Stimulated activated CD4-positive, alpha-beta T cell treated with anti-CD3 and anti-CD28 coated beads, TNF-alpha, amount 100 ng/mL, for 48 hours (primary cell): ENCODE measurements around the gene GNAZ.

ENCODE experiments used
- DNase-seq, 3 donors: peaks; one replicate each; pipeline ENCODE4 v3.0.0-alpha.2; 2020; ENCODE audit warnings: low read depth in 3 of 3

Gene GNAZ

DNA sequence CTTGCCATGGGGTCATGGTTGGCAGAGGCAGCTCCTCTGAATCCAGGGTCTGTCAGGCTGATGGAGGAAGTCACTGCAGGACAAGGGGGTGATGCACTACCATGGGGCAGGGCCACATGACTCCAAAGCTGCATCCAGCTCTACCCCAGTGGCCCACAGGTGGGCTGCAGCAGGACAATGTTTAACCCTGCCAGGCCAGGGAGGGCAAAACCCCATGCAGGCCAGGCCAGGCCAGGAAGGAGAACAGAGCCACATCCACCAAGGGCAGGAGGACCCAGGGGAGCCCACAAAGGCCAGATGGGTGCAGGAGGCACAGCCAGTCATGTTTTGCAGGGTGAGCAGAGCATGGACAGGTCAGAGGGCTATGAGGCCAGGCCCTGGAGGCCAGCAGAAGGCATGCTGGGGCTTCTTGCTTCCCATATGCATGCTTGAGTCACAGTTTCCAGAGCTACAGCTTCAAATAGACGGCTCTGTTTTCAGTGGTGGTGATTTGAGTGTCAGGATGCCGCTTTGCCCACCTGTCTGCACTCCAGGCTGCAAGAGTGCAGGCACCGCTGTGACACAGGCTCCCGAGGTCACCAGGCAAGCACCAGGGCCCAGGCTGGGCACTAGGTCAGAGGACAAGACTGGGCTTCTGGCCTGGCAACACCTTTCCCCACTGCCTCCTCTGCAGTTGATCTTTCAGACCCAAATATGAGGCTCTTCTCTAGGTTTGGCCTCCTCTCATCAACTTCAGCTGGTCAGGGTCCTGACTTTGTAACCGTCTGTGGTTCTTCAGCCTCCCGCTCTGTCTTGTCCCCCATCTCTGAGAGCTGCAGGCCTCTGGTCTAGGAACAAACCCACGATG is 48.6 kb downstream of the GNAZ start:
- DNase-seq = no peak

- peak; percentile 23 to 47 (median 35) for DNase-seq
Observed at GRCh38 chr22:23119494-23120414, 49.4 kb downstream of the GNAZ start.

- DNase-seq = no peak
Observed at GRCh38 chr22:23120415-23120899, 50.1 kb downstream of the GNAZ start.

GRCh38 chr22:23121000-23121421 is 50.7 kb downstream of the GNAZ start:
- no peak for DNase-seq

- no peak for DNase-seq
Observed at GRCh38 chr22:23121424-23121823, 51.1 kb downstream of the GNAZ start.

- no peak for DNase-seq
Observed at GRCh38 chr22:23122216-23122957, 52.1 kb downstream of the GNAZ start.

- DNase-seq = no peak
Observed at GRCh38 chr22:23122992-23123803, 52.9 kb downstream of the GNAZ start.

DNA sequence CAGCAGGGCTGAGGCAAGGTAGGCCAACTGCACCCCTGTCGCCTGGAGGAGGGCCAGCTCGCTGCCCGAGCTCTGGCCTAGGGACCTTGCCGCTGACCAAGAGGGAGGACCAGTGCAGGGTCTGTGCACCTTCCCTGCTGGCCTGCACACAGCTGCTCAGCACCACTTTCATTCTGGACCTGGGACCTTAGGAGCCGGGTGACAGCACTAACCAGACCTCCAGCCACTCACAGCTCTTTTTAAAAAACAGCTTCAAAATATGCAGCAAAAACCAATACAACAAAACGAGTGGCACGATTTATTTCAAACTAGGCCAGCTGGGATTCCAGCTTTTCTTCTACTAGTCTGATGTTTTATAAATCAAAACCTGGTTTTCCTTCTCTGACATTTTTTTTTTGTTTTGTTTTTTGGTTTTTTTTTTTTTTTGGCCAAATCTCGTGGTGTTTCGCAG is 53.5 kb downstream of the GNAZ start:
- DNase-seq = no peak

- DNase-seq = no peak
Observed at GRCh38 chr22:23124611-23125511, 54.5 kb downstream of the GNAZ start.

DNA sequence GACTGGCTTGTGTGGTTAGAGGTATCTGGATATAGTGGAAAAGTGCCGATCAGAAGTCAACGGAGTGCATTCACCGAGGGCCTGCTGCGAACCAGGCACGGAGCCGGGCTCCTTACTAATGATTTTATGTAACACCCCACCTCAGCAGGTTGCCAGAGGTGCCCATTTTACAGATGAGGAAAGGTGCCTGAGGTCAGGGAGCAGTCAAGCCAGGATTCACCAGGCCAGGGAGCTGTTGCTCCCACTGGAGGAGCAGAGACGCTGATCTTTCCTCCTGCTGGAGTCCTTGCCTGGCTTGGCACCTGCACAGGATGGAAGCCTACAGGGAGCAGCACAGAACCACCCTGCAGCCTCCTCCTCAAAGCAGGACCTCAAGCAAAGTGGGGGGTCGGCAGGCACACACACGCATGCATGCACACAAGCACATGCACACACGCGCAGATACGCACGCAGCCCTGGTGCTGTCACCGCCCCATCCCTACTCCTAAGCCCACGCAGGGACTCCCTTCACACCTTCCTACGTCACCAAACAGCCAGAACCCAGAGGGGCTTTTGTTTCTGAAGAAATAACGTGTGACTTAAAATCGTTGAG is 55.3 kb downstream of the GNAZ start:
- no peak for DNase-seq

GRCh38 chr22:23126165-23127054 is 56.1 kb downstream of the GNAZ start:
- no peak for DNase-seq

DNA sequence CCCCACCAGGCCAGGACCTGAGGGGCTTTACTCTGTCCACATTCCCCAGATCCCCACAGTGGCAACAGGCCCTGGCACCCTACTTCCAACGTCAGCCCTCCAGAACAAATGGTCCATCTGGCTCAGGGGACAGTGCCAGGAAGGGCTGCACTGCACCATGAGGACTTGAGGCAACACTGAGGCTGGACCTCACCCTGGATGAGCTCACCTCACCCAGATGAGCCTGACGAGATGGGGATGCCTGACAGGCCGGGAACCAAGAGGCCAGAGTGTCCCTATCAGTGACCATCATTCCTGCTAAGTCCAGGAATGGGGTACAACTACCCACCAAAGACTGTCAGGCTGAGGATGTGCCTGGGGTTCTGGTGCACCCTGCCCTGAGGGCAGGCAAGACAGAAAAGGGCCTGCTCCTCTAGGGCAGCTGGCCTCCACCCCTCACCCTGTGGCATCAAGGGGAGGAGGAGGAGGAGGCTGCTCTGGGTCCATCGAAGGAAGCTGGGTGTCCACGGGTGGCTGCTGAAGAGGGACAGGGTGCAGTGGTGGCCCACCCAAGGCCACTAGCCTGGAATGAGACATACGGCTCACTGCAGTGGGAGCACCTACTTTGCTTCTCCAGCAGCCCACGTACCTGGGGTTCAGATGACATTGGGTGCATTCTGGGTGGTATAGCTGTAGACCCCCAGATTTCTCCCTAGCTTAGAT is 56.9 kb downstream of the GNAZ start:
- DNase-seq = no peak

DNA sequence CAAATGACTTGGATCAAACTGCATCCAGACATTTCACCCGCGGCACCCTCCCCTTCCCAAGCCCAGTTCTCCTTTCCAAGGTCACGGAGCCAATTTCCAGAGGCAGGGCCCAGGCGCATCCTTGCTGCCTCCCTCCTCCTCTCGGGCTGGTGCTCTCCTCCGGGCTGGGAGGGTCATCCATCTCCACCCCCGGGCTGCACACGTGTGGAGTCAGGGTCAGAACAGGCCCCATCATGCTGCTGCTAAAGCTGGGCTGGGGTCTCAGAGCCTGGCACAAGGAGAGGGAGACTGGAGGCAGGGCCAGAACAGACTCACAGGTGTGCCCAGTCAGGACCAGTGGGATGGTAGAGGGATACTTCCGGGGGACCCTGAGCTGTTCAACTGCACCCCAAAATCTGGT is 57.5 kb downstream of the GNAZ start:
- no peak for DNase-seq

- DNase-seq = peak; percentile 48 to 55 (median 52)
Observed at GRCh38 chr22:23128269-23129108, 58.2 kb downstream of the GNAZ start.

DNA sequence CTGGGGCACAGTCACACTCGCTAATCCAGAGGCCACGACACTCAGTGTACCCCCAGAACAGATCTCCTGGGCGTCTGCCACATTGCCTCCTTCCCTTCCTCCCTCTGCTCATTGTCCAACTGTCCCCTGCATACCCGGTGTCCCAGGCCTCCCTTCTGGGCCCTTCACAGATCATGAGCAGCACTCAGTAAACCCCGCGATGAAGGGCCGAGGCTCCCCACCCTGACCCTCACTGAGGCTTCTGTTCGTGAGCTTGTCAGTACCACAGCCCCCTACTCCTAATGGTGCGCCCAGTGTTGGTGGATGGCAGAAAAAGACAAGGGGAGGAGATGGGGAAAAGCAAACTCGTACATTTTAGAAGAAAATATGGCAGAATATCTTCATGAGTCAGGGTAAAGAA is 58.8 kb downstream of the GNAZ start:
- DNase-seq = no peak

DNA sequence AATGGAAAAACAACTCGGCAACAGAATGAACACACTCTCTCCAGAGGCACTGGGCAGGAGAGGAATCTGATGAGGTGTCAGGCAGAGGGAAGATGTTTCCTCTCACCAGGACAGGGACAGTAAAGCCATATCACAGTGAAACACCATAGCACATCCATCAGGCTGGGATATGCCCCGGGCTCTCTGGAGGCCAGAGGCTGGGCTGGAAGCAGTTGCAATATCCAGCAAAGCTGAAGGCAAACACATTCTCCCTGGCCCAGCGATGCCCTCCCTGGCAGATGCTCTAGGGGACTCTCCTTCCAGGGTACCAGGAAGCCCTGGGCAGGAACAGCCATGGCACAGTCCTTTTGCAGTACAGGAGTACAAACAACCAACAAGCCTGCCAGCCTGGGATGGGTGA is 60.4 kb downstream of the GNAZ start:
- DNase-seq = no peak

GRCh38 chr22:23131931-23132330 is 61.6 kb downstream of the GNAZ start:
- DNase-seq = no peak
